Kidney (tissue), 14 donors: ENCODE results near the gene GJA3. TPM values are rescaled to one million over a fixed set of nuclear protein-coding genes. Genes with fewer than 3 reads are reported as not detected.

Experiments
- DNase-seq, 5 donors: peaks; one replicate each; pipeline ENCODE4 v3.0.0-alpha.2; 2013 to 2020
- FAIRE-seq: peaks from 2 replicates; lab custom pipeline; 2012; peaks lifted over from hg19 to GRCh38; lab: Jason Lieb, UNC
- H3K27ac ChIP-seq, 2 donors: one replicate each; pipeline ENCODE4 v1.7.0; 2013; ENCODE audit warnings: low read depth in 2 of 2, low read length in 2 of 2, inconsistent platforms in 1 of 2
- H3K27me3 ChIP-seq: one replicate; pipeline ENCODE4 v1.7.1; 2013; ENCODE audit warnings: low read length, inconsistent platforms; ENCODE audit not compliant: control insufficient read depth, insufficient read depth
- H3K36me3 ChIP-seq, 3 donors: one replicate each; pipeline versions ENCODE4 v1.7.0 to v1.7.1; 2013; ENCODE audit warnings: low read length in 3 of 3, control low read depth in 1 of 3, inconsistent platforms in 1 of 3; ENCODE audit not compliant: insufficient read depth in 3 of 3, control insufficient read depth in 2 of 3
- H3K4me1 ChIP-seq, 3 donors: one replicate each; pipeline versions ENCODE4 v1.7.0 to v1.7.1; 2013; ENCODE audit warnings: low read length in 3 of 3, inconsistent platforms in 1 of 3, low read depth in 1 of 3; ENCODE audit not compliant: control insufficient read depth in 2 of 3, insufficient read depth in 2 of 3
- H3K4me3 ChIP-seq, 3 donors: one replicate each; pipeline versions ENCODE4 v1.7.0 to v1.8.1; 2013; ENCODE audit warnings: low read length in 3 of 3, control low read depth in 1 of 3, inconsistent platforms in 1 of 3
- H3K9ac ChIP-seq, 3 donors: one replicate each; pipeline versions ENCODE4 v1.7.0 to v1.7.1; 2013; ENCODE audit warnings: low read length in 3 of 3, control low read depth in 1 of 3, inconsistent platforms in 1 of 3
- H3K9me3 ChIP-seq, 3 donors: one replicate each; pipeline versions ENCODE4 v1.7.0 to v1.7.1; 2013; ENCODE audit warnings: low read length in 3 of 3, control low read depth in 1 of 3, inconsistent platforms in 1 of 3; ENCODE audit not compliant: control insufficient read depth in 2 of 3, insufficient read depth in 1 of 3
- intact Hi-C: fragments of 100-400 bp; cut with DNase I; formaldehyde crosslinking; loops from one replicate; pipeline ENCODE4 v1.11.1; 2022
- polyA plus RNA-seq: library from polyadenylated mRNA; stranded (reverse); fragments of 350-450 nt; fragmentation: Illumina TruSeq; extraction: RNeasy Lipid Tissue Mini Kit (QIAGEN cat#74804); gene quantifications from one replicate; pipeline ENCODE4 v1.2.3, GENCODE V29; 2014; ENCODE audit warnings: low read depth, low replicate concordance; ENCODE audit not compliant: insufficient read depth
- total RNA-seq: library from RNA; stranded (reverse); fragmentation: NEBNext Ultra II Directional; extraction: Animal tissue kit (Norgen Biotek cat#: 25700); gene quantifications from one replicate; pipeline ENCODE4 v1.2.1, GENCODE V29; 2021
- TF ChIP-seq, protein P1 (sequence below): IDR thresholded peaks from 3 replicates; pipeline ENCODE4 v1.5.1; 2012; ENCODE audit warnings: mild to moderate bottlenecking, moderate library complexity, borderline replicate concordance; ENCODE audit not compliant: insufficient read depth; ENCODE audit errors: extremely low read depth
- donor health status: control.
- donor health status: control.
- donor health status: control.
- donor health status: control.
- donor health status: control.
- donor health status: DM: yes; HTN: yes; CAD: no.
- donor health status: Normal renal cell carcinoma (clear cell type).

GJA3 gene
- total and polyA plus RNA-seq, 2 donors from 2014 or later, result 0.16 to 1.1 TPM

DNA sequence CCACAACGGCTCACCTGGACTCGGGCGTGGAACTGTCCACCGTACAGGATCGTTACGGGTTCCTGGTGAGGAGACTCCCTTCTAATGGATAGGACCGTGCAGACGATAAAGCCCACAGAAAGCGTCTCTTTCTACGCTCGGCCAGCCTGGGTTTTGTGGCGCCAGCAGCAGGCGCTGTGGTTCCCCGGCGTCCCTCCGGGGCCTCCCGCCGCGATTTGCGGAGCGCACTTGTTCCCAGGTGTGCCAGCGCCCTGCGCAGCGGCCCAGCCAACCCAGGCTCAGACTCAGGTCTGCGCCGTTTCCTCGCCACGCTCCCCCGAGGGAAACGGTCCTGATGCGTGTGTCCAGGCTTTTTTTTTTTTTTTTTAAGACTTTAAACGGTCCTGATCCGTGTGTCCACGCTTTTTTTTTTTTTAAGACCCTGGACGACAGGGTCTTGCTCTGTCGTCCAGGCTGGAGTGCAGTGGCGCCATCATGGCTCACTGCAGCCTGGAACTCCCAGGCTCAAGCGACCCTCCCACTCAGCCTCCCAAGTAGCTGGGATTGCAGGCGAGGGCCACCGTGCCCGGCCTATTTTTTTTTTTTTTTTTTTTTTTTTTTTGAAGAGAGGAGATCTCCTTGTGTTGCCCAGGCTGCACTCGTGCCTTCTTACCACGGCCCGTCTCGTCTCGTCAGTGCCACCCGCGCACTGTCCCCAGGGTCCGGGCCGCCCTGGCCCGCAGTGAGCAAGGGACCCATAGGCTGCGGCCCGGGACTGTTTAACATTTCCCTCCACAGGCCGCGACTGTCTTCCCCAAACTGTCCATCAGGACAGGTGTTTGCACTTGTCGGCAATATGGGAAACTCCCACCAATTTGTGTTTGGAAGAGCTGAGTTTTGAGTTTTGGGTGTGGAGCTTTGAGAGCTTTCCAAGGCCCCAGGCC lies 23.8 kb downstream of the GJA3 start:
- Histone ChIP-seq H3K27me3 (peaks cover 4% of the 10 kb centered on the region), H3K36me3 (no peaks in the 10 kb centered on the region), H3K9me3 (no peaks in the 10 kb centered on the region), H3K9ac (no peak overlapping the region), H3K4me3 (no peak overlapping the region), H3K4me1 (no peaks in the 10 kb centered on the region), H3K27ac (no peak overlapping the region)
- TF ChIP-seq, protein P1, sequence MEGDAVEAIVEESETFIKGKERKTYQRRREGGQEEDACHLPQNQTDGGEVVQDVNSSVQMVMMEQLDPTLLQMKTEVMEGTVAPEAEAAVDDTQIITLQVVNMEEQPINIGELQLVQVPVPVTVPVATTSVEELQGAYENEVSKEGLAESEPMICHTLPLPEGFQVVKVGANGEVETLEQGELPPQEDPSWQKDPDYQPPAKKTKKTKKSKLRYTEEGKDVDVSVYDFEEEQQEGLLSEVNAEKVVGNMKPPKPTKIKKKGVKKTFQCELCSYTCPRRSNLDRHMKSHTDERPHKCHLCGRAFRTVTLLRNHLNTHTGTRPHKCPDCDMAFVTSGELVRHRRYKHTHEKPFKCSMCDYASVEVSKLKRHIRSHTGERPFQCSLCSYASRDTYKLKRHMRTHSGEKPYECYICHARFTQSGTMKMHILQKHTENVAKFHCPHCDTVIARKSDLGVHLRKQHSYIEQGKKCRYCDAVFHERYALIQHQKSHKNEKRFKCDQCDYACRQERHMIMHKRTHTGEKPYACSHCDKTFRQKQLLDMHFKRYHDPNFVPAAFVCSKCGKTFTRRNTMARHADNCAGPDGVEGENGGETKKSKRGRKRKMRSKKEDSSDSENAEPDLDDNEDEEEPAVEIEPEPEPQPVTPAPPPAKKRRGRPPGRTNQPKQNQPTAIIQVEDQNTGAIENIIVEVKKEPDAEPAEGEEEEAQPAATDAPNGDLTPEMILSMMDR, result peak; percentile 38
- FAIRE-seq, result no peak
- intact Hi-C loops, result no loop called here
- DNase-seq, result peak in 4 of 5 donors; percentile 35 to 71 (median 61)

GRCh38 chr13:20134732-20135131 lies 26.1 kb downstream of the GJA3 start:
- FAIRE-seq (no peak), DNase-seq (peak in 1 of 5 donors; percentile 9)
- no peak overlapping the region for H3K9ac ChIP-seq
- H3K36me3 ChIP-seq, result no peaks in the 10 kb centered on the region
- TF ChIP-seq, protein P1, result no peak
- peaks cover 5% of the 10 kb centered on the region for H3K27me3 ChIP-seq
- no peaks in the 10 kb centered on the region for H3K9me3 ChIP-seq
- intact Hi-C loops, result no loop called here
- no peaks in the 10 kb centered on the region for H3K4me1 ChIP-seq
- H3K27ac ChIP-seq, result no peak overlapping the region
- no peak overlapping the region for H3K4me3 ChIP-seq

GRCh38 chr13:20132052-20132634 lies 28.7 kb downstream of the GJA3 start:
- Histone ChIP-seq H3K36me3 (no peaks in the 10 kb centered on the region), H3K4me1 (peaks cover 0 to 4% (median 0%) of the 10 kb centered on the region in 3 donors), H3K9me3 (no peaks in the 10 kb centered on the region), H3K4me3 (no peak overlapping the region), H3K27me3 (peaks cover 5% of the 10 kb centered on the region), H3K9ac (no peak overlapping the region), H3K27ac (no peak overlapping the region)
- TF ChIP-seq, protein P1, result no peak
- intact Hi-C loops, result no loop called here
- FAIRE-seq, result no peak
- DNase-seq, result peak in 1 of 5 donors; percentile 16
